Measurements from ENCODE around the gene WDR37. TPM values are rescaled to one million over a fixed set of nuclear protein-coding genes. Genes with fewer than 3 reads are reported as not detected.

WDR37 gene
- total and polyA plus RNA-seq, 4 donors, result 6.6 to 23.5 (median 13.6) TPM

GRCh38 chr10:1029838-1030237, 26.3 kb upstream of the WDR37 start:
- Histone ChIP-seq H3K27me3 (ENCODE audit: control insufficient read depth in 3 of 3, insufficient read depth in 3 of 3, low read length in 2 of 3) (no peaks in the 10 kb centered on the region), H3K36me3 (ENCODE audit: control insufficient read depth in 4 of 4, insufficient read depth in 4 of 4, low read length in 4 of 4) (peaks cover 0 to 2% (median 0%) of the 10 kb centered on the region in 4 donors), H3K4me3 (no peak overlapping the region), H3K27ac (ENCODE audit: low read depth in 1 of 2, low read length in 1 of 2) (no peak overlapping the region), H3K4me1 (ENCODE audit: control insufficient read depth in 5 of 5, insufficient read depth in 5 of 5, low read length in 5 of 5) (no peaks in the 10 kb centered on the region), H3K9me3 (ENCODE audit: control insufficient read depth in 4 of 4, insufficient read depth in 3 of 4, low read length in 3 of 4) (no peaks in the 10 kb centered on the region), H3K9ac (ENCODE audit: insufficient read depth in 1 of 2, low read length in 2 of 2) (no peak overlapping the region)
- WGBS, 2 donors, result 97 to 98% methylated on average over 7 of the region's 7 CpGs
- TF ChIP-seq CTCF (IDR thresholded peaks at IDR 0.05; ENCODE audit: control extremely low read depth, extremely low read depth), result no peak
- DNase-seq (no peak), ATAC-seq (ENCODE audit: insufficient read depth, low FRiP score) (no peak)

- ATAC-seq (ENCODE audit: insufficient read depth, low FRiP score), result no peak
- H3K27me3 ChIP-seq (ENCODE audit: control insufficient read depth in 3 of 3, insufficient read depth in 3 of 3, low read length in 2 of 3), result no peaks in the 10 kb centered on the region
- H3K9ac ChIP-seq (ENCODE audit: insufficient read depth in 1 of 2, low read length in 2 of 2), result no peak overlapping the region
- H3K27ac ChIP-seq (ENCODE audit: low read depth in 1 of 2, low read length in 1 of 2), result no peak overlapping the region
- peaks cover 0 to 10% (median 0%) of the 10 kb centered on the region in 4 donors for H3K36me3 ChIP-seq (ENCODE audit: control insufficient read depth in 4 of 4, insufficient read depth in 4 of 4, low read length in 4 of 4)
- no peaks in the 10 kb centered on the region for H3K9me3 ChIP-seq (ENCODE audit: control insufficient read depth in 4 of 4, insufficient read depth in 3 of 4, low read length in 3 of 4)
- DNase-seq, result no peak
- H3K4me3 ChIP-seq, result no peak overlapping the region
- WGBS, 2 donors, result 89 to 91% methylated on average over 1 of the region's 1 CpG
- H3K4me1 ChIP-seq (ENCODE audit: control insufficient read depth in 5 of 5, insufficient read depth in 5 of 5, low read length in 5 of 5), result no peaks in the 10 kb centered on the region
- TF ChIP-seq CTCF (IDR thresholded peaks at IDR 0.05; ENCODE audit: control extremely low read depth, extremely low read depth), result no peak
Observed at GRCh38 chr10:1033601-1034000, 22.6 kb upstream of the WDR37 start.

- peaks cover 0 to 10% (median 1%) of the 10 kb centered on the region in 4 donors for H3K36me3 ChIP-seq (ENCODE audit: control insufficient read depth in 4 of 4, insufficient read depth in 4 of 4, low read length in 4 of 4)
- 90 to 98% methylated on average over 3 of the region's 3 CpGs for WGBS, 2 donors
- no peaks in the 10 kb centered on the region for H3K27me3 ChIP-seq (ENCODE audit: control insufficient read depth in 3 of 3, insufficient read depth in 3 of 3, low read length in 2 of 3)
- H3K4me3 ChIP-seq, result no peak overlapping the region
- DNase-seq, result no peak
- ATAC-seq (ENCODE audit: insufficient read depth, low FRiP score), result no peak
- no peak overlapping the region for H3K27ac ChIP-seq (ENCODE audit: low read depth in 1 of 2, low read length in 1 of 2)
- TF ChIP-seq CTCF (IDR thresholded peaks at IDR 0.05; ENCODE audit: control extremely low read depth, extremely low read depth), result no peak
- no peaks in the 10 kb centered on the region for H3K9me3 ChIP-seq (ENCODE audit: control insufficient read depth in 4 of 4, insufficient read depth in 3 of 4, low read length in 3 of 4)
- H3K4me1 ChIP-seq (ENCODE audit: control insufficient read depth in 5 of 5, insufficient read depth in 5 of 5, low read length in 5 of 5), result no peaks in the 10 kb centered on the region
- H3K9ac ChIP-seq (ENCODE audit: insufficient read depth in 1 of 2, low read length in 2 of 2), result no peak overlapping the region
Observed at GRCh38 chr10:1034758-1035157, 21.4 kb upstream of the WDR37 start.

- H3K27ac ChIP-seq (ENCODE audit: low read depth in 1 of 2, low read length in 1 of 2), result no peak overlapping the region
- H3K27me3 ChIP-seq (ENCODE audit: control insufficient read depth in 3 of 3, insufficient read depth in 3 of 3, low read length in 2 of 3), result no peaks in the 10 kb centered on the region
- peaks cover 2 to 12% (median 4%) of the 10 kb centered on the region in 4 donors for H3K36me3 ChIP-seq (ENCODE audit: control insufficient read depth in 4 of 4, insufficient read depth in 4 of 4, low read length in 4 of 4)
- no peak overlapping the region for H3K9ac ChIP-seq (ENCODE audit: insufficient read depth in 1 of 2, low read length in 2 of 2)
- no peak for TF ChIP-seq CTCF (IDR thresholded peaks at IDR 0.05; ENCODE audit: control extremely low read depth, extremely low read depth)
- WGBS, 2 donors, result 83 to 92% methylated on average over 6 of the region's 6 CpGs
- no peaks in the 10 kb centered on the region for H3K9me3 ChIP-seq (ENCODE audit: control insufficient read depth in 4 of 4, insufficient read depth in 3 of 4, low read length in 3 of 4)
- no peak for ATAC-seq (ENCODE audit: insufficient read depth, low FRiP score)
- no peak overlapping the region for H3K4me3 ChIP-seq
- no peaks in the 10 kb centered on the region for H3K4me1 ChIP-seq (ENCODE audit: control insufficient read depth in 5 of 5, insufficient read depth in 5 of 5, low read length in 5 of 5)
- no peak for DNase-seq
Observed at GRCh38 chr10:1035201-1035600, 21.0 kb upstream of the WDR37 start.

Data from lung (tissue), 12 donors.